PFSK-1 (cell line): Measurements from ENCODE around the gene CORIN.

Source experiments
- FOXP2 ChIP-seq: optimal IDR thresholded peaks from 2 replicates; pipeline ENCODE3; 2011; ENCODE audit warnings: borderline replicate concordance, control low read depth, inconsistent platforms; ENCODE audit not compliant: insufficient read depth; ENCODE audit errors: extremely low read length, extremely low read depth
- POLR2AphosphoS5 ChIP-seq: IDR thresholded peaks from 2 replicates; pipeline ENCODE4 v1.6.1; 2012; ENCODE audit warnings: low read depth, mild to moderate bottlenecking, control low read depth, low read length, moderate library complexity
- REST ChIP-seq, 2 experiments: IDR thresholded peaks; 2 replicates each; pipeline versions ENCODE4 v1.6.1 to v1.8.0; 2011 to 2012; ENCODE audit warnings: low read depth in 2 of 2, low read length in 2 of 2, control low read depth in 1 of 2, inconsistent platforms in 1 of 2, mild to moderate bottlenecking in 1 of 2, moderate library complexity in 1 of 2; ENCODE audit not compliant: insufficient read depth in 1 of 2
- SIN3A ChIP-seq: IDR thresholded peaks from 2 replicates; pipeline ENCODE4 v1.6.1; 2012; ENCODE audit warnings: mild to moderate bottlenecking, low read length, moderate library complexity, borderline replicate concordance; ENCODE audit not compliant: insufficient read depth
- TAF1 ChIP-seq: IDR thresholded peaks from 2 replicates; pipeline ENCODE4 v1.6.1; 2012; ENCODE audit warnings: low read length, control low read depth, borderline replicate concordance; ENCODE audit not compliant: insufficient read depth

CORIN gene

GRCh38 chr4:47553329-47554125 lies 284.3 kb downstream of the CORIN start:
- TF ChIP-seq TAF1 (no peak), REST (IDR thresholded peaks at IDR 0.05; ENCODE audit: insufficient read depth in 1 of 2, low read depth in 2 of 2, low read length in 2 of 2) (no peak), FOXP2 (no peak), SIN3A (no peak), POLR2AphosphoS5 (no peak)

GRCh38 chr4:47551682-47552081 lies 286.2 kb downstream of the CORIN start:
- no peak for TF ChIP-seq TAF1

GRCh38 chr4:47550899-47551548 lies 286.8 kb downstream of the CORIN start:
- TF ChIP-seq FOXP2 = no peak
- TF ChIP-seq POLR2AphosphoS5 = no peak
- no peak for TF ChIP-seq SIN3A
- TF ChIP-seq TAF1 = no peak
- no peak for TF ChIP-seq REST (IDR thresholded peaks at IDR 0.05; ENCODE audit: insufficient read depth in 1 of 2, low read depth in 2 of 2, low read length in 2 of 2)
